ENCODE measurements around the gene ARHGEF25. TPM values are rescaled to one million over a fixed set of nuclear protein-coding genes. Genes with fewer than 3 reads are reported as not detected.

The ARHGEF25 gene
- polyA plus RNA-seq, 2 of the 4 experiments (the other 2 are of a cell fraction), result 9.3 to 13.8 TPM

GRCh38 chr12:57582440-57582839, 28.8 kb upstream of the ARHGEF25 start:
- H3K4me2 ChIP-seq, result no peak overlapping the region
- 90% methylated on average over 1 of the region's 1 CpG for WGBS (ENCODE audit: missing lambda C conversion rate)
- H3K9me3 ChIP-seq, result no peaks in the 10 kb centered on the region
- no peak overlapping the region for H3K27ac ChIP-seq
- no peak for ATAC-seq
- DNase-seq (ENCODE audit: low read depth in 1 of 2, low spot score in 1 of 2), result no peak
- ChIA-PET POLR2A (interaction anchor here (1.5 kb wide), 1 partner anchor 9 kb away, joined by 4 read pairs; the partner anchor contains the start of gene PIP4K2C), CTCF (interaction anchor here (0.6 to 10.0 kb wide), 28 partner anchors 11 to 178 kb away, joined by 3 to 336 read pairs (median 16); partner anchors contain the start of genes ARHGEF25, B4GALNT1, DTX3 and OS9)
- no peak for TF ChIP-seq FOXS1 (CRISPR knock-in tag; IDR thresholded peaks at IDR 0.05)
- peaks cover 13% of the 10 kb centered on the region for H3K4me1 ChIP-seq
- H3K4me3 ChIP-seq, result no peak overlapping the region
- no peak for FAIRE-seq

GRCh38 chr12:57583008-57583831, 28.0 kb upstream of the ARHGEF25 start:
- Histone ChIP-seq H3K4me1 (peaks cover 13% of the 10 kb centered on the region), H3K27ac (no peak overlapping the region), H3K4me2 (no peak overlapping the region), H3K9me3 (no peaks in the 10 kb centered on the region), H3K4me3 (no peak overlapping the region)
- ChIA-PET POLR2A (no interaction called here), CTCF (interaction anchor here (0.6 to 10.0 kb wide), 55 partner anchors 10 to 1234 kb away, joined by 3 to 336 read pairs (median 4); partner anchors contain the start of genes ARHGEF25, B4GALNT1, DCTN2 and DTX3)
- WGBS (ENCODE audit: missing lambda C conversion rate), result 46% methylated on average over 13 of the region's 13 CpGs
- FAIRE-seq (no peak), DNase-seq (ENCODE audit: low read depth in 1 of 2, low spot score in 1 of 2) (peak; percentile 90 to 96), ATAC-seq (peak; percentile 91 to 98)
- peak; percentile 86 to 93 for TF ChIP-seq RAD21 (conservative IDR thresholded peaks at IDR 0.05 in 1 of 2, IDR thresholded peaks at IDR 0.05 in 1 of 2)
- TF ChIP-seq EHMT2 (IDR thresholded peaks at IDR 0.05; ENCODE audit: low read depth), result no peak
- TF ChIP-seq, protein P1, sequence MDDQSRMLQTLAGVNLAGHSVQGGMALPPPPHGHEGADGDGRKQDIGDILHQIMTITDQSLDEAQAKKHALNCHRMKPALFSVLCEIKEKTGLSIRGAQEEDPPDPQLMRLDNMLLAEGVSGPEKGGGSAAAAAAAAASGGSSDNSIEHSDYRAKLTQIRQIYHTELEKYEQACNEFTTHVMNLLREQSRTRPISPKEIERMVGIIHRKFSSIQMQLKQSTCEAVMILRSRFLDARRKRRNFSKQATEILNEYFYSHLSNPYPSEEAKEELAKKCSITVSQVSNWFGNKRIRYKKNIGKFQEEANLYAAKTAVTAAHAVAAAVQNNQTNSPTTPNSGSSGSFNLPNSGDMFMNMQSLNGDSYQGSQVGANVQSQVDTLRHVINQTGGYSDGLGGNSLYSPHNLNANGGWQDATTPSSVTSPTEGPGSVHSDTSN (IDR thresholded peaks at IDR 0.05), result no peak
- peak; percentile 76 for TF ChIP-seq SMC3 (IDR thresholded peaks at IDR 0.05)
- no peak for TF ChIP-seq CEBPB (IDR thresholded peaks at IDR 0.05)
- peak; percentile 96 for TF ChIP-seq CTCF (IDR thresholded peaks at IDR 0.05)

DNA sequence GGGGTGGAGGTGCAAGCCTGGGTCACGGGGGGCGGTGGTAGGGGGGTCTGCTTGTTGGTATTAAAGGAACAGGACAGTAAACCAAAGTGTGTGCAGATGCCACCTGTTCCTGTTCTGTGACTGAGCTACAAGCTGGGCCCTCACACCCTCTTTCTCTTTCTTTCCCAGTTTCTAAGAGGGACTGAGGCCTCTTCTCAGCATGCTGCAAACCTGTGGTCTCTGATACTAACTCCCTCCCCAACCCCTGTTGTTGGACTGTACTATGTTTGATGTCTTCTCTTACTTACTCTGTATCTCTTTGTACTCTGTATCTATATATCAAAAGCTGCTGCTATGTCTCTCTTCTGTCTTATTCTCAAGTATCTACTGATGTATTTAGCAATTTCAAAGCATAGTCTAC, 27.2 kb upstream of the ARHGEF25 start:
- CTCF ChIA-PET, result interaction anchor here (0.7 to 10.0 kb wide), 34 partner anchors 9 to 354 kb away, joined by 3 to 336 read pairs (median 8); partner anchors contain the start of genes ARHGEF25, B4GALNT1, DCTN2 and DTX3
- H3K9me3 ChIP-seq, result no peaks in the 10 kb centered on the region
- peaks cover 13% of the 10 kb centered on the region for H3K4me1 ChIP-seq
- POLR2A ChIA-PET, result no interaction called here
- H3K4me2 ChIP-seq, result no peak overlapping the region
- no peak overlapping the region for H3K27ac ChIP-seq
- no peak for TF ChIP-seq CBX8 (IDR thresholded peaks at IDR 0.05)
- no peak for TF ChIP-seq HEYL (CRISPR knock-in tag; IDR thresholded peaks at IDR 0.05)
- TF ChIP-seq, protein P2, sequence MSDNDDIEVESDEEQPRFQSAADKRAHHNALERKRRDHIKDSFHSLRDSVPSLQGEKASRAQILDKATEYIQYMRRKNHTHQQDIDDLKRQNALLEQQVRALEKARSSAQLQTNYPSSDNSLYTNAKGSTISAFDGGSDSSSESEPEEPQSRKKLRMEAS (IDR thresholded peaks at IDR 0.05), result no peak
- TF ChIP-seq FOSL2 (IDR thresholded peaks at IDR 0.05), result no peak
- no peak for TF ChIP-seq FOSL2 (CRISPR knock-in tag; IDR thresholded peaks at IDR 0.05)
- no peak for TF ChIP-seq TP53 (CRISPR knock-in tag; IDR thresholded peaks at IDR 0.05)
- TF ChIP-seq ZSCAN20 (CRISPR knock-in tag; IDR thresholded peaks at IDR 0.05), result no peak
- TF ChIP-seq EHMT2 (IDR thresholded peaks at IDR 0.05; ENCODE audit: low read depth), result no peak
- TF ChIP-seq SMC3 (IDR thresholded peaks at IDR 0.05), result no peak
- no peak for TF ChIP-seq RFX5 (IDR thresholded peaks at IDR 0.05)
- TF ChIP-seq ESRRA (IDR thresholded peaks at IDR 0.05; ENCODE audit: borderline replicate concordance, low read length), result no peak
- TF ChIP-seq EHF (CRISPR knock-in tag; IDR thresholded peaks at IDR 0.05), result no peak
- TF ChIP-seq FOXS1 (CRISPR knock-in tag; IDR thresholded peaks at IDR 0.05), result no peak
- TF ChIP-seq, protein P3, sequence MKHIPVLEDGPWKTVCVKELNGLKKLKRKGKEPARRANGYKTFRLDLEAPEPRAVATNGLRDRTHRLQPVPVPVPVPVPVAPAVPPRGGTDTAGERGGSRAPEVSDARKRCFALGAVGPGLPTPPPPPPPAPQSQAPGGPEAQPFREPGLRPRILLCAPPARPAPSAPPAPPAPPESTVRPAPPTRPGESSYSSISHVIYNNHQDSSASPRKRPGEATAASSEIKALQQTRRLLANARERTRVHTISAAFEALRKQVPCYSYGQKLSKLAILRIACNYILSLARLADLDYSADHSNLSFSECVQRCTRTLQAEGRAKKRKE (CRISPR knock-in tag; IDR thresholded peaks at IDR 0.05; ENCODE audit: low read depth), result no peak
- TF ChIP-seq E2F6 (IDR thresholded peaks at IDR 0.05; ENCODE audit: borderline replicate concordance, low read depth), result no peak
- no peak for TF ChIP-seq SREBF2 (IDR thresholded peaks at IDR 0.05)
- TF ChIP-seq KDM1A (IDR thresholded peaks at IDR 0.05; ENCODE audit: low read depth), result no peak
- no peak for TF ChIP-seq CEBPB (IDR thresholded peaks at IDR 0.05)
- no peak for TF ChIP-seq NFE2L2 (conservative IDR thresholded peaks at IDR 0.05; ENCODE audit: low read length)
- no peak for TF ChIP-seq HOXB13 (CRISPR knock-in tag; IDR thresholded peaks at IDR 0.05; ENCODE audit: low read depth)
- WGBS (ENCODE audit: missing lambda C conversion rate), result 85% methylated on average over 2 of the region's 2 CpGs
- FAIRE-seq (no peak), ATAC-seq (no peak), DNase-seq (ENCODE audit: low read depth in 1 of 2, low spot score in 1 of 2) (no peak)
- H3K4me3 ChIP-seq, result no peak overlapping the region

Measured in A549 (cell line).